UCSD-AML1 (cell line): Measurements from ENCODE around the gene TSR3.
A peak's percentile ranks its signal among the peaks of the same experiment; 100 is the strongest.

ENCODE experiments used
- DNase-seq: peaks from one replicate; lab custom pipeline; 2025; ENCODE audit not compliant: unreplicated experiment; lab: John Stamatoyannopoulos, UW

Gene TSR3

DNA sequence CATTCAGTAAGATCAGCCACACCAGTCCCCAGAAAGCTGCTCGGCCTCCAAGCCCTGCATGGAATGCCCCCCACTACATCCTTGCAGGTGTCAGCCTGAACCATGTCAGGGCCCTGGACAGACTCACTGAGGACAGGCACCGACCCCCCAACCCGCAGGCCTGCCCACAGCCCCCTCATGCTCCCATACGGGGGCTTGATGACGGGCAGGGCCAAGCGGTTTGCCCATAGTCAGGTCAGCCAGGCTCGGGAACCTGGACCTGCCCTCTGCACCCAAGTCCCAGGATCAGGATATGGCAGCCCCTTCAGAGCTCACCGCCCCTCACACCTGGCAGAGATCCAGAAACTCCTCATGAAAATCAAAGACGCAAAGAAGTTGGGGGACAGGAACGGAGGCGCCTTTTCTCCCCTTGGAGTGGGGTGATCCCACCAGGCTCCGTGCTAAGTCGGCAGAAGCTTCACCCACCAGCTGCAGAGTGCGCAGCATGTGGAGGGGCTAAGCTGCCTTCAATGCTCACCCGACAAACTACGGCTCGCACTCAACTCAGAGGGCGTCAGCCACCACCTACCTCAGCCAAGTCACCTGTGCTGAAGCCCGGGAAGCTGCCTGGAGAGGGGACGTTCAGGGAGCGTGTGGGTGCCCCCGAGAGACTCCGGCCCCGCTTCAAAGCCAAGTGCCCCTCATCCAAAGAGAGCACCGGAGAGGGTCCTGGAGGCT lies 26.6 kb upstream of the TSR3 start:
- no peak for DNase-seq

GRCh38 chr16:1377406-1378010 lies 25.8 kb upstream of the TSR3 start:
- no peak for DNase-seq

DNA sequence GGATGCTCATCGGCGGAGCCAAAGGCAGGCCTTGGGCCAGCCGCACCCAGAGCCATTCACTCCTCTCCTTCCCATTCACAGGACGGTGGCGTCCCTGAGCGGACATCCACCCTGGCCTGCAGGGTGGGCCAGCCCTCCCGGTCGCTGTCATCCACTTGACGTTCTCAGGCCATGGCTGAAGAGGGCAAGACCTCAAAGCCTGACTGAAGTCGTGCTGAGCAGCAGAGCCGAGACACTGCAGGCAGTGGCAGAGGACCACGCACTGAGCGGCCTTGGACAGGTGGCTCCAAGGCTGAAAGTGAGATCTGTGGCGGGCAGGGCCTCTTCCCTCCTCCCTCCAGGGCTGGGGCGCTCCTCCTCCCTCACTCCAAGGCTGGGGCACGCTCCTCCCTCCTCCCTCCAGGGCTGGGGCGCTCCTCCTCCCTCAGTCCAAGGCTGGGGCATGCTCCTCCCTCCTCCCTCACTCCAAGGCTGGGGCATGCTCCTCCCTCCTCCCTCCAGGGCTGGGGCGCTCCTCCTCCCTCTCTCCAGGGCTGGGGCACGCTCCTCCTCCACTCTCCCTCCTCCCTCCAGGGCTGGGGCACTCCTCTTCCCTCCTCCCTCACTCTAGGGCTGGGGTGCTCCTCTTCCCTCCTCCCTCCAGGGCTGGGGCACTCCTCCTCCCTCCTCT lies 24.2 kb upstream of the TSR3 start:
- no peak for DNase-seq

GRCh38 chr16:1375298-1375640 lies 23.6 kb upstream of the TSR3 start:
- DNase-seq = no peak

DNA sequence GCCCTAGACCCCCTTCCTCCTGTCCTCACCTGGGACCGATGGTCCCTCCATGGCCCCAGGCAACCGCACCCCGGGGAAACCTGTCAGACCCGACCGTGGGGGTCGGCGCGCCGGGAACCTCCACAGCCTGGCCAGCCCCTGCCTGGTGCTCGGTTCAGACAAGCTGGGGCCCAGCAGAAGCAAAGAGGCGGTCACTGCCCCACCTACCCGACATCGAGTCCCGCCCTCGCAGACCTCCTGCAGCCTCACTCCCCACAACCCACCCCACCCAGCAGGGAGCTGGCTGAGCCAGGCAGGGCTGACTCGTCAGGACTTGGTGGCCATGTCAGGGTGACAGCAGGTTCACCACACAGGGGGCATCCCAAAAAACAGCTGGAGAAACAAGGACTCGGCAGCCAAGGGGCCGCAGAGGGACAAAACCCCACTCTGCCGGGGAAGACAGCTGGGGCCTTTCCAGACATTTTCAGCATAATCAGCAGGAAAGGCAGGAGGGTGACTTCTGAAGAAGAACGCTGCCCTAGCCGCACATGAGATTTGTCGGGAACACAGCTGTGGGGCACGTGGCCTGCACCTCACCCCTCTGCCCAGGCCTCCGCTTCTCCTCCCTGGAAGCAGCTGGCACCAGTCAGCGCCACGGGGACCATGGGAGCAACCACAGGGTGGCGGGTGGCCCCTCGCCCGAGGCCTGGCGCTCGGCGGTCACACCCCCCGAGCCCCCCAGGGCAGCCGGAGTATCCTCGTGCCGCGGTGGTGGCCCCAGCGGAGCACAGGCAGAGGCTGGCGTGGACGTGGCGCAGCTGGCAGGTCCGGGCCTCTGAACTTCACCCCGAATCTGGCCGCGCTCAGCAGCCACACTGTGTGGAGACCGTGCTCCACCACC lies 23.0 kb upstream of the TSR3 start:
- no peak for DNase-seq

- DNase-seq = no peak
Observed at GRCh38 chr16:1372292-1372950, 20.7 kb upstream of the TSR3 start.

- no peak for DNase-seq
Observed at GRCh38 chr16:1371054-1371978, 19.6 kb upstream of the TSR3 start.

DNA sequence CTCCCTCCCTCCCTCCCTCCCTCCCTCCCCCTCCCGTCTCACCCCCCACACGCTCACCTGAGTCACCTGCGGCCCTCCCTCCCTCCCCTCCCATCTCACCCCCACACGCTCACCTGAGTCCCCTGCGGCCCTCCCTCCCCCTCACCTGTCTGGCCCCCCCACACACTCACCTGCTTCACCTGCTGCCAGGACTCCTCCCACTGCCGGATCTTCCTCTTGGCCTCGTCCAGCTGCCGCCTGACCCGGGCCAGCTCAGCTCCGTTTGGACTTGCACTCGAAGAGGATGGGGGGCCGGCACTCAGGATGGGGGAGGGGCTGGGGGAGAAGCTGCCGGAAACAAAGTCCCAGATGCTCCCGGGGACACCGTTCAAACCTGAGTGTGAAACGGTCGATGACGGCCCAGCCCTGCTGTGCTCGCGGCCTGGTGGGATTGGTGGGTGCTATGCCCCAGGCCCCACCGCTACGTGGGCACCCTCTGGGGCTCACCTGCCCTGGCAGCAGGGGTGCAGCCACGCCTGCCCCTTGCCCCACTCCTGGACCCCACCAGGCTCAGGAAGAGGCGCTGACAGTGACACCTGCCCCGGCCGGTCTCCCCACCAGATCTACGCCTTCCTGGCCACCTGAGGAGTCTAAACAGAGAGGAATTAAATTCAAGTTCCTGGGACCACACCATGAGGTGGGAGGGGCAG lies 16.0 kb upstream of the TSR3 start:
- DNase-seq = no peak

DNA sequence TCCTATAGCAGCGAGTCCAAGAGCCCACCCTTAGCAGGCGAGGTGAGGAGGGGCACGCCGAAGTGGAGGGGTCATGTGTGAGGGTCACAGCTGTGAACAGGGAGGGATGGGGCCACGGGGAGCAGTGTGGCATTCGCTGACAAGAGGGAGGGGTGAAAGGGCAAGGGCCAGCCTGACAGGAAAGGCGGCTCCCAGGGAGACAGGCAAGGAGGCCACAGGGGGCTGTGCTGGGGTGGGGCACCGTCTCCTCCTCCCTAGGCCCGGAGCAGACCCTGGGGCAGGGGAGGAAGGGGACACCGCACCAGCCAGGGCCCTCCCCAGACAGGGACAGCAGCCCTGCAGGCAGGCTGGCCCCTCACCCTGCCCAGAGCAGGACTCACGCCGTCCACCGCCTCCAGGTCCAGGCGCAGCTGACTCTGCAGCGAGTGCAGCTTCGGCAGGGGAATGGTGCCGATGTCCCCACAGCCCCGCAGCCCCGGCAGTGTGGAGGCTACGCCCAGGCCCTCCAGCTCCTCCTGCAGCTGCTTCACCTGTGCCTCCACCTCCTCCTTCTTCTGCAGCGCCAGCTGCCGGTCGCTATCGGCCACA lies 15.1 kb upstream of the TSR3 start:
- DNase-seq = no peak

GRCh38 chr16:1366060-1366711 lies 14.5 kb upstream of the TSR3 start:
- no peak for DNase-seq

DNA sequence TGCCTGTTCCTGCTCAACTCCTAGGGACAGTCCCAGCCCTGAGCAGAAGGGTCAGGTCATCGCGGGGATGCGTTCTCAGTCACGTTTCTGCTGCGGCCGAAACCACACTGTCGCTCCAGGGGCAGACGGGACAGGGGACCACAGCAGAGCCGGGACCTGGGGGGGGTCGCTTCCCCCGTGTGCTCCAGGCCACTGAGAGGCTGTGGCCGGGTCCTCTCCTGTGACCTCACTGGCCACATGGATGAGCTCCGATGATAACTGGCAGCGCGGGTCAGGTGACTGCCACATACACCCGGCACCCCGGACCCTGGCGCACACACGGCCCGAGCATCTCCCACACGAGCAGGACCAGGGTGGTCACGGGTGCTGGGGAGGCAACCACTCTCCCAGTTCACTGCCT lies 12.8 kb upstream of the TSR3 start:
- no peak for DNase-seq

DNA sequence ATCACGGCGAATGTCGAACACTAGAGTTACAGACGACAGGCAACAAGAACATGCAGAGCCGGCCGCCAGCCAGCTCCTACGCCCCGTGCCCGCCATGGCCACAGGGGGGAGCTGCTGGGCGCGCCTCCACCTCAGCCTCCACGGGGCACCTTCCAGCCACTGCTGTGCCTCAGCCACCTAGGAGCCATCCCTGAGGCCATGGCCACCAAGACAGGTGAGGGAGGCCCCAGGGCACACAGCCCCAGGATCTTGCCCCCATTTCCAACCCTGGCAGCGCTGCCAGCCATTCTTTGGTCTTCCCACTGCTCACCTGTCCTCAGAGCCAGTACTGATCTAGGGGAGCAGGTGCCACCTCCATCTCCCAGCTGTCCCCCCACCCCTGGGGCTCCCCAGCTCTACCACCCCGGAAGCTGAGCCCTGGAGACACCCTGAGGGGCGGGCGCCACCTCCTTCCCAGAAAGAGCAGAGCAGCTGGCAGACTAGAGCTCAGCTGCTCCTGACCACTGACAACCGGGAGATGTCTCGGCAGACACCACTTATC lies 11.9 kb upstream of the TSR3 start:
- peak; percentile 58 for DNase-seq

DNA sequence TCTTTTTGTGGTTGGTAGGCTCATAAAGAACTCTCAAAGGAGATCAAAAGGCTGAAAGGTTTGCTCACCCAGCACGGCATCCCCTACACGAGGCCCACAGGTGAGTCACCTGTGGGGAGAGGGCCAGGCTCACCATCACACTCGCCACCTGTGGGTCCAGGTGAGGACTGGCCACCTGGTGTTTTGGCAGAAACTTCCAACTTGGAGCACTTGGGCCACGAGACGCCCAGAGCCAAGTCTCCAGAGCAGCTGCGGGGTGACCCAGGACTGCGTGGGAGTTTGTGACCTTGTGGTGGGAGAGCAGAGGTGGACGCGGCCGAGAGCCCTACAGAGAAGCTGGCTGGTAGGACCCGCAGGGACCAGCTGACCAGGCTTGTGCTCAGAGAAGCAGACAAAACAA lies 11.1 kb upstream of the TSR3 start:
- no peak for DNase-seq

DNA sequence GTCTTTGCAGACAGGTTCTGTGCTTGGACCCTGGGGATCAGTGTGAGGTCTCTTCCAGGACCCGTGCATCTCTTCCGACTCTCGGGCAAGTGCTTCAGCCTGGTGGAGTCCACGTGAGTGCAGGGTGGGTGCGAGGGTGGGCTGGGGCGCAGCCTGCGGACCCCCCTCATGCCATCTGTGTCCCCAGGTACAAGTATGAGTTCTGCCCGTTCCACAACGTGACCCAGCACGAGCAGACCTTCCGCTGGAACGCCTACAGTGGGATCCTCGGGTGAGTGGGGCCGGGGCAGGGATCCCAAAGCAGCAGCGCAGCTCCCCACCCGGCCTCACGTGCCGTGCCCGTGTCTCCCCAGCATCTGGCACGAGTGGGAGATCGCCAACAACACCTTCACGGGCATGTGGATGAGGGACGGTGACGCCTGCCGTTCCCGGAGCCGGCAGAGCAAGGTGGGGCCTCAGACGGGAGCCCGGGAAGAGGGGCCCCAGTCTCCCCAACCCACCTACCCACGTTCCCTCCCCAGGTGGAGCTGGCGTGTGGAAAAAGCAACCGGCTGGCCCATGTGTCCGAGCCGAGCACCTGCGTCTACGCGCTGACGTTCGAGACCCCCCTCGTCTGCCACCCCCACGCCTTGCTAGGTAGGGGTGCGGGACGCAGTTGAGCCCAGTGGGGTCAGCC lies 10.1 kb upstream of the TSR3 start:
- no peak for DNase-seq

- no peak for DNase-seq
Observed at GRCh38 chr16:1357906-1358566, 6.4 kb upstream of the TSR3 start.

DNA sequence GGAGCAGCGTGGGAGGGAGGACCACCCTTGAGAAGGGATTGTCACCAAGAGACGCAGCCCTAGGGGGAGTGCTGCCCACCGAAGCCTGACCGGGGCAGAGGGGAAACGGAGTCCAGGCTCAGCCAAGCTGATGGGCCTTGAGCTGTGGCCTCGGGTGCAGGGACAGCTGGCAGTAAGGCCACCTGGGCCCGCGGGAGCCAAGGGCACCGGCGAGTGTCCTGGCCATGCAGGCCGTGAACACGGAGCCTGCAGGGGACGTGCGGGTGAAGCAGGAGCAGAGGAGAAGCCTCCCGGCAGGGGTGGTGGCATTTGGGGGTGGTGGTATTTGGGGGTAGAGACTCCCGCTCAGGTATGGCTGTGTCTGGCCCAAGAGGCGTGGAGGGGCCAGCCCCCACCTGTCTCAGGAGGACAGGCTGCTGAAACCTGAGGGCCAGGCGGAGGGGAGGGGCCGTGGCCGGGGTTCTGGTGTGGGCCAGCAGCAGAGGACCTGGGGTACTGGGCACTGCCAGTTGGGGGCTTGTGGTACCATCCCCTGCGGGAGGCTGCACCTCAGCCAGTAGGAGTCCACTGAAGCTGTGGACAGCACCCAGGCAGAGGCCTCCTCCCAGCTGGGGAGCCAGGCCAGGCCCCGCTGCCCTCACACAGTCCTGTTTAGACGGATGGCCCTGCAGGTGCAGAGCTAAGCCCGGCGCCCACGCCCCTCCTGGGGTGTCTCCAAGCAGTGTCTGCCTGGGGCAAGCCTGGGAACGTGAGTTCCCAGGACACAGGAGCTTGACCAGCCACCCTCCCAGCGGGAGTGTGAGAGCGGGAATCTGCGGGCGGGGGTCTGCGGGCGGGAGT lies 4.6 kb upstream of the TSR3 start:
- DNase-seq = no peak
